Activated CD8-positive, alpha-beta memory T cell treated with anti-CD3 and anti-CD28 coated beads for 24 hours (primary cell): ENCODE data around the gene SLC16A4.
A peak's percentile ranks its signal among the peaks of the same experiment; 100 is the strongest.

Experiments
- DNase-seq: peaks from one replicate; pipeline ENCODE4 v3.0.0-alpha.2; 2020

The SLC16A4 gene

DNA sequence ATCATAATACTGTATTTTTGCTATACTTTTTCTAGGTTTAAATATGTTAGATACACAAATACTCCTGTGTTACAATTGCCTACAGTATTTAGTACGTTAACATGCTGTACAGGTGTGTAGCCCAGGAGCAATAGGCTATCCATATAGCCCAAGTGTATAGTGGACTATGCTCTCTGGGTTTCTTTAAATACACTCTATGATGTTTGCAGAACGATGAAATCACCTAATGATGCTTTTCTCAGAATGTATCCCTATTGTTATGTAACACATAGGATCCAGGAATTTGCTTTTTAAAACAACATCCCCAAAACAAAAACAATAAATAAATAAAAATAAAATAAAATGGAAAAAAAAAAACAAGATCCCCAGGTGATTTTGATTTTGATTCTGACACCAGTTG lies 69.8 kb downstream of the SLC16A4 start:
- DNase-seq, result no peak

DNA sequence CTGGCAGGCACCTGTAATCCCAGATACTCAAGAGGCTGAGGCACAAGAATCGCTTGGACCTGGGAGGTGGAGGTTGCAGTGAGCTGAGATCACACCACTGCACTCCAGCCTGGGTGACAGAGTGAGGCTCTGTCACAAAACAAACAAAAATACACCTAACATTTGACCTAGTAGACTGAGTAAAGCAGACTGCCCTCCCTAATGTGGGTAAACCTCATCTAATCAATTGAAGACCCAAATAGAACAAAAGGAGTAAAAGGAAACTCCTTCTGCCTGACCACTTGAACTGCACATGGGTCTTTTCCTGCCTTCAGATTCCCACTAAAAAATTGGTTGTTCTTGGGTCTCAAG lies 70.7 kb downstream of the SLC16A4 start:
- no peak for DNase-seq

- DNase-seq, result peak; percentile 35
These were observed 71.3 kb downstream of the SLC16A4 start for GRCh38 chr1:110319332-110320167.

- no peak for DNase-seq
These were observed 72.8 kb downstream of the SLC16A4 start for GRCh38 chr1:110318046-110318445.

- no peak for DNase-seq
These were observed 74.1 kb downstream of the SLC16A4 start for GRCh38 chr1:110316735-110317134.
